Activated T-helper 1 cell treated with Interleukin-2 at 50 U/mL for 16 hours (primary cell): ENCODE data around the gene TIMM17B.

ENCODE experiments used
- DNase-seq: peaks from one replicate; pipeline ENCODE4 v3.0.0-alpha.2; 2020; ENCODE audit warnings: low read depth

TIMM17B gene

DNA sequence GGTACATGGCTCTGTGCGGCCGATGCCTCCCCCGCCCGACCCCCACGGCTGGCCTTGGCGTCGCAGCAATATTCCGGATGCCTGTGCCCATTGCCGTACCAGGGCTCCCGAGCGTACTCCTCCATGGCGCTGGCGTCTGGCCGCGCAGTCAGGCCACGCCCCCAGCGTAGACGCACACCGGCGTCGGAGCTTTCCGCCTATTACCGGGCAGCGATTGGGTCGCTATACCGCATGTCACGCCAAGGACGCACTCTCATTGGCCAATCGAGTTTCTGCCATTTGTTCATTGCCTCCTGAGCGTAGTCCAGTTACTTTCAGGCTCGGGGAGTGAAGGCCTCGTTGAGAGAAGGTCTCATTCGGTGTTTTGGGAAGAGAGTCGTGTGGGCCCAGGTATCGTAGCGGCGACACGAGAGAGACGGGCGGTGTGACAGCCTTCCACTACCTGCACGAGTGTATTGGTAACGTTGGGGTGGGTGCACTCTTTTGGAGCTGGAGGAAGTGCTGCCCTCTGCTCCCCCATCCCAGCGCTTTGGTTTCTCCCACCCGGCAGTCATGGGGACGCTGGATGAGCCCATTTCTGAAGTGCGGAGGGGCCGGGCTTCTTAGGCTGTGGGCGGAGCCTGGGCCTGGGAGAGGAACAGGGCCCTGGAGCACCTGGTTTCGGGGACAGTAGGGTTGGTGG lies at the start of gene TIMM17B, which contains the start of gene PQBP1:
Gene TIMM17B (minus strand): TSS at position 144 of the 682 bp plus-strand sequence. CDS start 19 bp downstream, at position 125.
Gene PQBP1 (plus strand): TSS at position 306 of the 682 bp plus-strand sequence. CDS start 580 bp downstream, outside the sequence.
- DNase-seq, result peak; percentile 79

DNA sequence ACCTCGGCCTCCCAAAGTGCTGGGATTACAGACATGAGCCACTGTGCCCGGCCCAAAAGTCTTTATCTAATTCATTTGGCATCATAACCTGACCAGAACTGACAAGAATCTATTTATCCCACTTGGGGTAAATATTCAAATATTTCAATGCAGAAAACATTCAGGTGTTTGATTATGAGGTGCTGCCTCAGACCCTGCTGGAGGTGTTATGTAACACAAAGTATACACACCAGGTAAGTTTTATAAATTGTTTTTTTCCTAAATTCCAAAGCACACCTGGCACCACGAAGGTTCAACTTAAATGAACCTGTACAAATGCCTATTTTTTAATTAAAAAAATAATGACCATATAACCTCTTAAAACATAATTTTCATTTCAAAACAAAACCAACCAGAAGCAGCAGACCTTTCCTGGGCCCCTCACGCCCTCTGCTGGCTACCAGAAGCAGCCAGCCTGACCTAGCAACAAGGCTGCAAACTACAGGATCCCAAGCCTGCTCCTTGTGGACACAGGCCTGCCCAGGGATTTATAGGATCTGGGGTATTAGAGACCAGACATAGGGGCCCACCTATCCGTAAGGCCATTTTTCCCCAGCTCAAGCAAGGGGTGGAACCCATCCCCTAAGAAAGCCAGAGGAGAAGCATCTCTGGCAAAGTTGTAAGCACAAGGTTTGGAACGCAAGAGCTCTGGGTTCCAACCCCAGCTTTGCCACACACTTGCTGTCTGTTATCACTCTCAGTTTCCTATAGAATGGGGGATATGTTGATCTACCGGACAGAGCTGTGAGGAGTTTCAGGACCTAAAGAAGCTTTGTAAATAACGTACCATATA lies 48.2 kb upstream of the TIMM17B start:
- peak; percentile 24 for DNase-seq

GRCh38 chrX:48942895-48943294 lies 45.3 kb upstream of the TIMM17B start:
- DNase-seq, result no peak

DNA sequence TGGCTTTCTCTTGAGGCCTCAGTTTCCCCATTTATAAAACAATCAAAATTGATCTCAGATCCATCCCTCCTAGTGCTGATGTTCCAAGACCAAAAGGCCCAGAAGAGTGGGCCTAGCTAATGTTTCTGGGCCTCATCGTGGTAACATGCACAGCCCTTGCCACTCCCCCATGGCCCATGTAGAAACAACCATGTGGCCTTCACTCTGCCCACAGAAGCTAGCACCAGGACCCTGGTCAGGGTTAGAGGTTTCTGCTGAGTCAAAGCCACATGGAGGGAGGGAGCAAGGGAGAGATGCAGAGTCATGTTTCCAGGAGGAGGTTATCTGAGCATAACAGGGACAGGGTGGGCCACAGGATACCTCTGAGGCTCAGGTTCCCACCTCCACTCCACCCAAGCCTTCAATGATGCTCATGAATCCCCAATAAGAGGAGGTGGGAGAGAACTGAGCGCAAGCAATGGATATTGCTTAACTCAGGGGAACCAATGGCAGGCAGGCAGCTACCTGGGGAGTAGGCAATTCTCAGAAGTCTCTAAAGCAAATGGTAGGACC lies 42.9 kb upstream of the TIMM17B start:
- DNase-seq, result no peak

- no peak for DNase-seq
Measured at GRCh38 chrX:48939524-48940228, 42.1 kb upstream of the TIMM17B start.

GRCh38 chrX:48938721-48939425 lies 41.3 kb upstream of the TIMM17B start:
- peak; percentile 46 for DNase-seq

GRCh38 chrX:48937054-48937907 lies 39.7 kb upstream of the TIMM17B start:
- peak; percentile 85 for DNase-seq

DNA sequence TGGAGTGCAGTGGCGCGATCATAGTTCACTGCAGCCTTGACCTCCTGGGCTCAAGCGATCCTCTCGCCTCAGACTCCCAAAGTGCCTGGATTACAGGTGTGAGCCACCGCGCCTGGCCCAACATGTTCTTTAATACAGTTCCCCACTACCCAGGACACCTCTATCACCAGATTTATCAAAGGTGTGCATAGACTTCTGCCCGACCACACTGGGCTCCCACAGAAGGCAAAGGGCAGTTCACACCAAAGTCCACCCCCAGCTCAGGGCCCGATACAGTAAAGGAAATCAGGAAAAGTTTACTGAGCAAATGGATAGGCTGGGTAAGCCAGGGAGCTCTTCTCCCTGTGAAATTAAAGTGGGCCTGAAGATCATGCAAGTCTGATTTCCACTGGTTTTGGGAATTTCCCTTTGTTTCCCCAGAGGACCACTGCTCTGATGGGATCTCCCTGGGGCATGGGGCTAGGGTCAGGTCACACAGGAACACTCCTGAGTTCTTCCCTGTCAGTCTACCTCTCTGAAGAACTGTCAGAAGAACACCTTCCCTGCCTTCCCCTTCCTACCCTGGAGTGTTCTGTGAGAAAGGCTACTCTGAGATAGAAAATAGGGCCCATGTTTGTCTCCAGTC lies 39.0 kb upstream of the TIMM17B start:
- no peak for DNase-seq

DNA sequence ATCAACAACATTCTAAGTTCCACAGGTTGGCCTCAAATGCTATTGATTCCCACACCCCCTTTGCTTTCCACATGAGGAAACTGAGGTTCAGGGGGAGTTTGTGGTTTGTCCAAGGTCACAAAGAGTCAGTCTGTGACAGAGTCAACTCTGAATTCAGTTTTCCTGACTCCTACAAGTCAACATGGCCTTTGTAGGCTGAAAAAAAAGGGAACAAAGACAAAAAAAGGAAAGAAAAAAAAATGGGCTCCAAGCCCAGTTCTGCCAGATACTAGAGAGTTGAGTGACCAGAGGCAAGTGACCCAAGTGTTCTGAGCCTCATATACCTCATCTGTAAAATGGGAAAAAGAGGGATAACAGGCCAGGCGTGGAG lies 37.7 kb upstream of the TIMM17B start:
- no peak for DNase-seq

DNA sequence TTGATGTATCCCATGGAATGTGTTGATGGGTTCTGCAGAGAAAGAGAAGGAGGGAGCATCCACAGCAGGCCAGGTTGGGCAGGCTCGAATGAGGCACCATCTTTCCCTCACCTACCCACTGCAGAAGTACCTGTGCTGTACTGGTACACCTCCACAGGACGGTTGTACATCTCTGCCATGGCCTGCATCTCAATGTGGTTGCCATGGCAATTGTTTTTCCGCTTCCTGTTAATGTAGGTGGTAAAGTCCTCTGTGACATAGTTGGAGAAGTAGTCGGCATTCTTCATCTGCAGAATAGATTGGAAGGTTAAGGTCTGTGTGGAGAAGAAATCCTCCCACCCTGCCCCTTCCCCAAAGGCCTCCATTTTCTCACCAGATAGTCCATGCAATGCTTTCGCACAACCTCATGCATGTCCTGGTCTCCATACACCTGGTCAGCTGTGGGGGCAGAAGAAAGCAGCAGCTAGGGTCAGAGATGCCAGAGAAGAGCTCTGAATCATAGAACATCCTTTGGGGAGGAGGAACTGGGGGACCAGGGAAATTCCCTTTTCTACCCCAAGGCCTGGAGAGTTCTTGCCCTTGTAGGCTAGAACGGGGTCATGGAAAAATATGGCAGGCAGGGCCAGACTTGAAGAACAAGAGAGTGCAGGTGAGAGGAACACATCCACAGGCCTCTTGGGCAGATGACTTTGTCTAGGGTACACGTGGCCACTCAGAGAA lies 37.2 kb upstream of the TIMM17B start:
- DNase-seq, result no peak

- DNase-seq, result no peak
Measured at GRCh38 chrX:48933757-48934156, 36.2 kb upstream of the TIMM17B start.

DNA sequence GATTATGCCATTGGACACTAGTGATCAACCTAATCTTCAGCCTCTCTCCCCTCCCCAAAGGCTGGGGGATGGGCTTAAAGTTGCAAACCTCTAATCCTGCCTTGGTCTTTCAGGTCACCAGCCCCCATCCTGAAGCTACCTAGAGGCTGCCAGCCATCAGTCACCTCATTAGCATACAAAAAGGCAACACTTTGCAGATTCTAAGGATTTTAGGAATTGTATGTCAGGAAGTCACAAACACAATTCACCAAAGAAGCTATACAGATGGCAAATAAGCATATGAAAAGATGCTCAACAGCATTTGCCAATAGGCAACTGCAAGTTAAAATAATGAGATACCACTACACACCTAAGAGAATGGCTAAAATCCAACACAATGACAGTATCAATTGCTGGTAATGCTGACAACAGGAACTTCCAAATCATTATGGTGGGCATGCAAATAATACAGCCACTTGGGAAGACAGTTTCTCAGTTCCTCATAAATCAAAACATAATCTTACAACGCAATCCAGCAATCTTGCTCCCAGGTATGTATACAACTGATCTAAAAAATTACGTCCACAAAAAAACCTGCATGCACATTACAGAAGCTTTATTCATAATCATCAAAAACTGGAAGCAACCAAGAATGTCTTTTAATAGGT lies 30.3 kb upstream of the TIMM17B start:
- no peak for DNase-seq

DNA sequence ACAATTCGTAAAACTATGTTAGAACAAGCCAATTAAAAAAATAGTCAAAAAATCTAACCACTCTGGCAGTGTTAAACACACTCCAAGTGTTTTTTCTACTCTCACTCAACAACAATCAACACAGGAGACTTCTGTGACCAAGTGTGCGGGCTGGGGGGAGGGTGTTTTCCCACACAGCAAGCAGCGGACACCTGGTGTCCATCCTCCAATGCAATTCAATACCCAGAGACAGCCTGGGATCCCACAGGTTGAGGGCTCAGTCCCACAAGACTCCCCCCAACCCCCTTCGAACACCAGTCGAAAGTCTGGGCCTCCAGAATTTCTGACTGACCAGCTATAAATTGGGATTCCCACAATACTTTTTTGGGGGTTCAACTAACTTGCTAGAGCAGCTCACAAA lies 29.6 kb upstream of the TIMM17B start:
- no peak for DNase-seq

- DNase-seq, result no peak
Measured at GRCh38 chrX:48924270-48924669, 26.7 kb upstream of the TIMM17B start.

DNA sequence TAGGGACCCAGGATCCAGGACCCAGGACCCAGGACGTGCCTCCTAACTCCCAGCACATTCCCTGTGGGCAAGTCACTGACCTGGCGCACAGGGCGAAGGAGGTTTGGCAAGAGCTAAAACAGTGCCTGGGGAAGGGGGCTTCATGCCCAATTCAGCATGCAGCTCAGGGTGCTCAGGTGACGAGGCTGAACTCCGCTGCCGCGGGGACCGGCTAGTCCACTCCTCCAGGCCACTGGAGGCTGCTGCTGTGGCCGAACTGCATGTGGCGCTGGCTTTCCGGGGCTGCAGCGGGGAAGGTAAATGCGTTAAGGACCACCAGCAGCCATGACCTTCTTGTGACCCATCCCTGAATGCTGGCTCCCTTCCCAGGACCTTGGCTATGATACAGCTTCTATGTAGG lies 26.2 kb upstream of the TIMM17B start:
- DNase-seq, result no peak

DNA sequence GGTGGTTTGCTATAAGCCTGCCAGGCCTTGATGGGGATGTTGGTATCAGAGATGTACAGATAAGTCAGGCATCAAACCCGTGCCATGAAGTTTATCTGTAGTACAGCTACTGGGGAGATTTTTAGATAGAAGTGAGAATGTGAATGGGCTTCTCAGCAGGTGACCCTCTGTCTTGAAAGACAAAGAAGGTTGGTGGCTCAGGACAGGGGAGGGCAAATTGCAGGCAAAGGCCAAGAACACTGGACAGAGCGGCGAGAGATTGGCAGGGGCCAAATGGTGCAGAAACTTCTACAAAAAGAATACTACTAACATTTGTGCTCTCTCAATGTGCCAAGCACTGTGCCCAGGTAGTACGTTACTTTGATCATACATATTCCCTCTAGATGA lies 23.1 kb upstream of the TIMM17B start:
- DNase-seq, result no peak

GRCh38 chrX:48919947-48920717 lies 22.6 kb upstream of the TIMM17B start:
- DNase-seq, result no peak

DNA sequence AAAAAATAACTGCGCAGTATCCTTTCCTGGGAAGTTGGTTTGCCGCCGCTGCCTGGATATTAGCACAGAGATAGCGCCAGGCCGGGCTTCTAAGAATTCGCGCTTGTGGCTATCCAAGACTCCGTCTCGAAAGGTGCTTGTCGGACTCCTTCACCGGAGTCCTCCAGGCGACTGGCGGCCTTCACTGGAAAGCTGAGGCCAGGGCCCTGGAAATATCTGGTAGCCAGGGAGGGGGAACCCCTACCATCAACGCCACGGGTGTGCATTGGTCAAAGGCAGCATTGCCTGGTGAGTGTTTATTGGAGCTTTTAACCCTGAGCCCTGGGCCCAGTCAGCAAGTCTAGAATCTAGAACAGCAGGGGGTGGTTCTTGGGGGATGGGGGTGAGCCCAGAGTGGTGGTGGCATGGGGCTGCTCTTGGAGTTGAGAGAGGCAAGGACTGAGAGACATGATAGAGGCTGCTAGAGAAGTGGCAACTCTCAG lies 21.8 kb upstream of the TIMM17B start:
- no peak for DNase-seq
